Measurements from ENCODE around the gene GRIK4. TPM values are rescaled to one million over a fixed set of nuclear protein-coding genes. Genes with fewer than 3 reads are reported as not detected.

GRIK4 gene
- polyA plus RNA-seq, 1 donor: 1.3 TPM

GRCh38 chr11:120526241-120526640 is 14.7 kb downstream of the GRIK4 start:
- DNase-seq: no peak

- DNase-seq: no peak
These were observed 15.7 kb downstream of the GRIK4 start for GRCh38 chr11:120527111-120527761.

- DNase-seq: no peak
These were observed 17.2 kb downstream of the GRIK4 start for GRCh38 chr11:120528749-120529148.

- DNase-seq: no peak
These were observed 17.7 kb downstream of the GRIK4 start for GRCh38 chr11:120529214-120529613.

- DNase-seq: no peak
These were observed 18.4 kb downstream of the GRIK4 start for GRCh38 chr11:120529911-120530310.

GRCh38 chr11:120532082-120532831 is 20.7 kb downstream of the GRIK4 start:
- no peak for DNase-seq

- no peak for DNase-seq
These were observed 21.3 kb downstream of the GRIK4 start for GRCh38 chr11:120532832-120533196.

GRCh38 chr11:120536091-120536796 is 24.7 kb downstream of the GRIK4 start:
- DNase-seq: no peak

GRCh38 chr11:120536797-120537169 is 25.2 kb downstream of the GRIK4 start:
- no peak for DNase-seq

GRCh38 chr11:120537996-120538395 is 26.4 kb downstream of the GRIK4 start:
- no peak for DNase-seq

- DNase-seq: no peak
These were observed 27.2 kb downstream of the GRIK4 start for GRCh38 chr11:120538707-120539106.

- DNase-seq: no peak
These were observed 28.3 kb downstream of the GRIK4 start for GRCh38 chr11:120539667-120540369.

GRCh38 chr11:120540744-120541465 is 29.4 kb downstream of the GRIK4 start:
- no peak for DNase-seq

GRCh38 chr11:120543521-120544215 is 32.1 kb downstream of the GRIK4 start:
- DNase-seq: no peak

GRCh38 chr11:120545813-120546212 is 34.3 kb downstream of the GRIK4 start:
- DNase-seq: no peak

GRCh38 chr11:120546312-120547205 is 35.0 kb downstream of the GRIK4 start:
- no peak for DNase-seq

- DNase-seq: no peak
These were observed 35.8 kb downstream of the GRIK4 start for GRCh38 chr11:120547316-120547715.

GRCh38 chr11:120547811-120548681 is 36.5 kb downstream of the GRIK4 start:
- peak; percentile 73 for DNase-seq

GRCh38 chr11:120548682-120549209 is 37.2 kb downstream of the GRIK4 start:
- no peak for DNase-seq

Measured in left kidney (tissue), 2 donors.